Measurements from ENCODE around the gene ANHX.

DNA sequence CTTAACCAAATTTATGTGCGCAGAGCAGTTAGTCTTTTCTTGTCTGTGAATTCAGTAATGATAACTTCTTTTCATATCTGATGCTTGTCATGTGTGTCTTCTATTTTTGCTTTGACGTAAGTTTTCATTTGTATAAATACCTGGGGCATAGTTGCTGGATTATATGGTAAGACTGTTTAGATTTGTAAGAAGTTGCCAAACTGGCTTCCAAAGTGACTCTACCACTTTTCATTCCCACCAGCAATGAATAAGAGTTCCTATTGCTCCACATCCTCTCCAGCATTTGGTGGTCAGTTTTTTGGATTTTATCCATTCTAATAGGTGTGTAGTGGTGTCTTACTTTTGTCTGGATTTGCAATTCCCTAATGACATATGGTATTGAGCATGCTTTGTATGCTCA is 45.5 kb downstream of the ANHX start:
- no peak for TF ChIP-seq ARNTL (CRISPR knock-in tag; IDR thresholded peaks at IDR 0.05; ENCODE audit: borderline replicate concordance, low read depth)
- TF ChIP-seq, protein P1, sequence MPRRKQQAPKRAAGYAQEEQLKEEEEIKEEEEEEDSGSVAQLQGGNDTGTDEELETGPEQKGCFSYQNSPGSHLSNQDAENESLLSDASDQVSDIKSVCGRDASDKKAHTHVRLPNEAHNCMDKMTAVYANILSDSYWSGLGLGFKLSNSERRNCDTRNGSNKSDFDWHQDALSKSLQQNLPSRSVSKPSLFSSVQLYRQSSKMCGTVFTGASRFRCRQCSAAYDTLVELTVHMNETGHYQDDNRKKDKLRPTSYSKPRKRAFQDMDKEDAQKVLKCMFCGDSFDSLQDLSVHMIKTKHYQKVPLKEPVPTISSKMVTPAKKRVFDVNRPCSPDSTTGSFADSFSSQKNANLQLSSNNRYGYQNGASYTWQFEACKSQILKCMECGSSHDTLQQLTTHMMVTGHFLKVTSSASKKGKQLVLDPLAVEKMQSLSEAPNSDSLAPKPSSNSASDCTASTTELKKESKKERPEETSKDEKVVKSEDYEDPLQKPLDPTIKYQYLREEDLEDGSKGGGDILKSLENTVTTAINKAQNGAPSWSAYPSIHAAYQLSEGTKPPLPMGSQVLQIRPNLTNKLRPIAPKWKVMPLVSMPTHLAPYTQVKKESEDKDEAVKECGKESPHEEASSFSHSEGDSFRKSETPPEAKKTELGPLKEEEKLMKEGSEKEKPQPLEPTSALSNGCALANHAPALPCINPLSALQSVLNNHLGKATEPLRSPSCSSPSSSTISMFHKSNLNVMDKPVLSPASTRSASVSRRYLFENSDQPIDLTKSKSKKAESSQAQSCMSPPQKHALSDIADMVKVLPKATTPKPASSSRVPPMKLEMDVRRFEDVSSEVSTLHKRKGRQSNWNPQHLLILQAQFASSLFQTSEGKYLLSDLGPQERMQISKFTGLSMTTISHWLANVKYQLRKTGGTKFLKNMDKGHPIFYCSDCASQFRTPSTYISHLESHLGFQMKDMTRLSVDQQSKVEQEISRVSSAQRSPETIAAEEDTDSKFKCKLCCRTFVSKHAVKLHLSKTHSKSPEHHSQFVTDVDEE (CRISPR knock-in tag; IDR thresholded peaks at IDR 0.05) = no peak
